Hematopoietic multipotent progenitor cell treated with erythropoietin and hydrocortisone succinate and interleukin-3 and kit ligand, for 4 days (in vitro differentiated cells): ENCODE measurements around the gene MAP3K3.
"Not testable (repeated sequence)": the region's sequence is repeated elsewhere in the genome, so short reads cannot be mapped to it uniquely, and the experiment has no call there.

Experiments used
- DNase-seq: peaks from one replicate; pipeline ENCODE4 v3.0.0-alpha.2; 2015

The MAP3K3 gene

DNA sequence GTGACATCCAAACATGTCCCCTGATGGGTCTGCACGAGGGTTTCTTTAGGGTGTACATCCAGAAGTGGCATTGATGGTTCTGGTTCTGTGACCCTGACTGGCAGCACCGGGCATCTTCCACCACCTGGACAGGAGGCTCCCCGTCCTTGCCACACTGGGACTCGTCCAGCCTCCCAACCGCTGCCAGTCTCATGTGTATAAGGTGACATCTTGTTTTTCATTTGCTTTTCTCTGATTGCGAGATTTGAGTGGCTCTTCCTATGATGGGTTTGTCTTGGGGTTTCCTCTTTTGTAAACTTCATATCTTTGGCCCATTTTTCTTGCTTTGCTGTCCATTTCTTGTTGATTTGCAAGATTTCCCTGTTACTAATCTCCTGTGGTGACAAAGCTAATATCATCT lies 86.9 kb downstream of the MAP3K3 start:
- DNase-seq, result no peak

DNA sequence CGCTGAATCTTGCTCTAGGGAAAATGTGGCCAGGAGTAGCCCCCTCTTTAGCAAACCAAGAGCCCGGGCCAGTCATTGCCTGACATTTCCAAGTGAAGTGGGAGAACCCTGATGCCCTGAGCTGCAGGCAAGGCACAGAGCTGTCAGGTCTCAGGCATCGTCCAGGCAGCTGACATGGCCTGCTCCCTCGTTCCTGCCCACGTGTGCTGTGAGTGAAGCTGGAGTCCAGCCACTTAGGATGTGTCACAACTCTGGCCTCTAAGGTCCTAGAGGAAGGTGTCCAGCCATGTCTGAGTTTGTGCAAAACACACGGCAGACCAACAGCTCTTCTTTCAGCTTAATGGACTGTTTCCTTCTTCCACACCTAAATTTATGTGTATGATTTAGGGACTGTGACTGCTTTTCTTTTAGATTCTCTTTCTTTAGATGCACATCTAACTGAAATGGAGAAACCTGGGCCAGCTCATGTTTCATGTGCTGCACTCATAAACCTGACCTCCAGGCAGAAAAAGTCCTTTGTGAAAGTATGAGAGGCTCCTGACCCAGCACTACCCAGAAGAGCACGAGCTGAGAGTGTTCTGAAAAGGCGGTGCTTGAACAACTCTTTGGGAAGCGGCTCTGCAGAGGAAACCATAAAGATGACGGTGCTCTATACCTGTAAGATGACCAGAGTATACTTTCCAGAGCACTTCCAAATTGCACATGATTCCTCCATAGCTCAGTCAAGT lies 92.5 kb downstream of the MAP3K3 start:
- DNase-seq, result no peak

DNA sequence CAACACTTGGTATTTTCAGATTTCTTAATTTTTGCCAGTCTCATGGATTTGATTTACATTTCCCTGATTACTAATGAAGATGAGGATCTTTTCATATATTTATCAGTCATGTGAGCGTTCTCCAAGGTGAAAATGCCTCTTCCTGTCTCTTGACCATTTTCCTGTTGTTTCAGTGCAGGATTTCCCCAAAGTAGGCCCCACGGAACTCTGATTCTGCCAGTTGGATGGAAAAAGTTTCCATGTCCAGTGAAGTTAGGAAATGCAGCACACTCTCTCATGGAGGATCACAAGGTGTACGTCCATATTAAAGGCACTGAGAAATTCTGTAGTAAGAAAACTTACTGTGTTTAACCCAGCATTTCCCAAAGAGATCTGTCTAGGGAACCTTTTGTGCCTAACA lies 94.2 kb downstream of the MAP3K3 start:
- no peak for DNase-seq

DNA sequence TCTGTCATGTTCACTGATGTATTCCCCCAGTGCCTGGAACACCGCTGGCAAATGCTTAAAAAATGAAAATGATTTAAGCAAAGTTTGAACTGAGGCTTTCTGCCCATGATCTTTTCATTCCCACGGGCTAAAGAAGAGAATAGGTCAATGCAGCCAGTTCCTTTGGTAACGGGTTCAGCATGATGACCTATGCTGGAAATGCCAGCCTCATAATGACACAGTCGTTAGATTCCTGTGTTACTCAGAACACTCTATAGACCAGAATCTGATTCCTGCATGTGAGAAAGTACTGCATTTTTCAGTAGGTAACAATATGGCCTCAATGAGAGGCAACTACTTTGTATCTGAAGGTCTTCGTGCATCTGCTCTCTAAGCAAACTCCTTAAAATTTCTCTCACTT lies 96.8 kb downstream of the MAP3K3 start:
- DNase-seq, result no peak

DNA sequence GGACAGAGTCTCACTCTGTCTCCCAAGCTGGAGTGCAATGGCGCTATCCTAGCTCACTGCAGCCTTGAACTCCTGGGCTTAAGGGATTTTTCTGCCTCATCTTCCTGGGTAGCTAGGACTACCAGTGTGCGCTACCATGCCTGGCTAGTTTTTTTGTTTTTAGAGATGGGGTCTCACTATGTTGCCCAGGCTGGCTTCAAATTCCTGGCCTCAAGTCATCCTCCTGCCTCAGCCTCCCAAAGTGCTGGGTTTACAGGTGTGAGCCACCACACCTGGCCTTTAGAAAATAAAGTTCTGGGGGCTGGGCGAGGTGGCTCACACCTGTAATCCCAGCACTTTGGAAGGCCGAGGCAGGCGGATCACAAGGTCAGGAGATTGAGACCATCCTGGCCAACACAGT lies 98.0 kb downstream of the MAP3K3 start:
- DNase-seq, result not testable (repeated sequence)

DNA sequence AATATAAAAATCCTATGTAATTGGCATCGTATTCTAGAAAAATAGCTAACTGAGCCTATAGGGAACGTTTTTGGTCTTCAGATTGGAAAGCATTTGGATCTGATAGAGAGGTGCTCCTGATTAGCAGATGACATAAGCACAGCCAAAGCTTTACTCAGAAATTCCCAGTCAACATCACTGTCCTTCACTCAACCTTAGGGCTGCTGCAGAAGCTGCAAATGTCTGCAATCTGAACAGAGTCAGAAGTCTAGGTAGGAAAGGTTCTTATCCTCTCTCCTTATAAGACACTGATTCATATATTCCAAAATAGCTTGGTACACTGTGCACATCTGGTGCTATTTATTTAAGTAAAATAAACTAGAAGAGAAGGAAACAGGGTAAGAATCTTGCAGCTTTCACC lies 100.2 kb downstream of the MAP3K3 start:
- DNase-seq, result no peak

DNA sequence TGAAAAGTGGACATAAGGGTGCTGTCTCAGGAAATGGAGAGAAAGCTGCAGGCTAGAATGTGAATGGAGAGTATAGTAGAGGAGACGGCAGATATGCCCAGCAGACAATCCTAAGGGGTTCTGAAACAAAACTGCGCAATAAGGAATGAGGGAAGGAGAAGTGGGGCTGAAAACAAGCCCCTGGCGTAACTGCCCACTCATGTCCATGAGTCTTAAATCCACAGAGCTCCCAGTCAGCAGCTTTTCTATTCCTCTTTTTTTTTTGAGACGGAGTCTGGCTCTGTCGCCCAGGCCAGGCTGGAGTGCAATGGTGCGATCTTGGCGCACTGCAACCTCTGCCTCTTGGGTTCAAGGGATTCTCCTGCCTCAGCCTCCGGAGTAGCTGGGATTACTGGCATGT lies 113.5 kb downstream of the MAP3K3 start:
- no peak for DNase-seq

DNA sequence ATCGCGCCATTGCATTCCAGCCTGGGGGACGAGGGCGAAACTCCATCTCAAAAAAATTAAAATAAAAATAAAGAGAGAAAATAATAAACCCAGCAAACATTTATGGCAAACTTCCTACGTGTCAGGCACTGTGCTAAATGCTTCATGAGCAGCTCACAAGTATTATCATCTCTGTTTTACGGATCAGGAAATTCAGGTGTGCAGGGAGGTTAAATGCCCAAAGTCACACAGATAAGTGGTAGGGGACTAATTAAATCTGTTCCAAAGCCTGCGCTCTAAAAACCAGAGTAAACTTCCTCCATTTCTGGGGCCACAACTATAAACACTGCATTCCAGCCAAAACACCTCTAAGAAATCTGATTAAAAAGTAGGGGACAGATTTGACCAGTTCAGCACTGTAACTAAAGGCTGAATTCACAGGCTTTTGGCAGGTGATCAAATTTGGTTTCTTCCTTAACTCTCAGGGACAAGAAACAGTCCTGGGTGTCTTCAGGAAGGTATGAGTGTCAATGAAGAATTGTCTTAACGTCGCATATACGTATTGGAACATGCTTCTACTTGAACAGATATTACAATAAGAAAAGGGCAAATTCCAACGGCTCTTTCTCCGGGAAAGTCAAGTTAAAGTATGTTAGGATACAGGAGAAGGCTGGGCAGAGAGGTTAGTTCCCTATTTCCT lies 118.4 kb downstream of the MAP3K3 start:
- DNase-seq, result peak; percentile 27

DNA sequence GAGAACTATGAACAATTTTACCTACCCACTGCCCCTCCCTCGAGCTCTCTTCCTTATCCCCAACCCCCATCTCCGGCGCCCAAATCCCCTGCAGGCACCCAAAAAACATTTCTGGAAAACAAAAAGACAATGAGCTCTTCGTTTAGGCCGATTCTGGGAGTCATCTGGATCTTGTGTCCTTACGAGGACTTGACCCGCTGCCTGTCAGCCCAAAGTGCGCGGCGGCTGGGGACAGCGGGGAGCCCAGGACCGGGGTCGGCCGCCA lies 118.9 kb downstream of the MAP3K3 start:
- no peak for DNase-seq

DNA sequence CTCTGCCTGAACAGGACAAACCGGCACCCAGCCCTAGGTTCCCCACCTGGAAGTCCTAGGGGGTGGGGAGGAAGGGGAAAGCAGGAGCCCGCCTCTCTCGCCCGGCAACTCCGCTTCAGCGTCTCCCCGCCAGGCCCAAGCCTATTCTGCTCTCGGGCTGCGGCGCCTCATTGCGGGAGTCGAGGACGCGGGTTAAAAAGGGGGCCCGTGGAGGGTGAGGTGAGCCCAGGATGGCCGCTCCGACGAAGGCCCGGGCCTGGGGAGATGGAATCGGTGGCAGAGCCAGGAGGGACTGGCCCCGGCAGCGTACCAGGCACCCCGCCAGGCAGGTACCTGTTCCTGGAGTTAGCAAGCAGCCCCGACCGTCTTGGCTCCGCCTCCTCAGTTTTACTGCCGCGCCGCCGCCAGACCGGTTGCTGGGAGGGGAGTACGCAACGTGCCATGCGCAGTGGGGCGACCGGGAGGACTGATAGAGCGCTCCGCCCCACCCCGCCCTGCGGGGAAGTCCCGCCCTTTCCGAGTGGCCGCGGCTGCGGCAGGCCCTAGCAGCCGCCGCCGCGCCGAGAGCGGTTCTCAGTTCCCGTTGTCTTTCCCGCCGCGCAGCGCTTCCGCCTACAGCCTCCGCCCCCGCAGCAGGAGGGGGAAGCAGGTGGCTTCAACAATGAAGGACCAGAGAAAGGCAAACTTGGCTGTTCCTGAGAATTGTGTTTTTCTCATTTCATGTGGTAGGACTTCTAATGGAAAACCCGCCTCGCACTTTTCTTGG lies 119.4 kb downstream of the MAP3K3 start, which contains the start of gene STRADA:
Gene STRADA, minus strand, starts transcription at position 392 of the 766 bp plus-strand sequence. CDS start 13,430 bp downstream, outside the sequence.
- peak; percentile 99 for DNase-seq
